Measurements from ENCODE around the gene PJVK.

PJVK gene

DNA sequence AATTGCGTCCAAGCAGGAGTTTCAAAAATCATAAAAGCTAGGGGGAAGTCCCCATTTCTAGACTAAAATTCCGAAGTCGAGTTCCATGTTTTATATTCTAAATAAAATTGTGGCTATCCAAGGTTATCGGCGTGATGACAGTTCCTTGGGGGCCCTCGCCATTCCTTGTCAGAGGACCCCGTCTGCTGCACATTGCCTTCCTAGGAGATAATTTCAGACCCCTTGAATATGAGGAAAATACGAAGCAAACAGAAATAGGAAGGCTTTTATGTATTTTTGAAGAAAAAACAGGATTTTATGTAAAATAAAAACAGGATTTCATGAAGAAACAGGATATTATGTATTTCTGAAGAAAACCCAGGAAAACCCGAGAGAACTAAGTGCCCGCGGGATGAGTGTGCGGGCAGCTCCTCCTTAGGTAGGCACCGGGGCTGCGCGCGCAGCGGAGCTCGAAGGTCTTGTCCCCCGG lies 28.6 kb downstream of the PJVK start:
- DNase-seq (ENCODE audit: extremely low read depth in 1 of 2, low read depth in 1 of 2): no peak

DNA sequence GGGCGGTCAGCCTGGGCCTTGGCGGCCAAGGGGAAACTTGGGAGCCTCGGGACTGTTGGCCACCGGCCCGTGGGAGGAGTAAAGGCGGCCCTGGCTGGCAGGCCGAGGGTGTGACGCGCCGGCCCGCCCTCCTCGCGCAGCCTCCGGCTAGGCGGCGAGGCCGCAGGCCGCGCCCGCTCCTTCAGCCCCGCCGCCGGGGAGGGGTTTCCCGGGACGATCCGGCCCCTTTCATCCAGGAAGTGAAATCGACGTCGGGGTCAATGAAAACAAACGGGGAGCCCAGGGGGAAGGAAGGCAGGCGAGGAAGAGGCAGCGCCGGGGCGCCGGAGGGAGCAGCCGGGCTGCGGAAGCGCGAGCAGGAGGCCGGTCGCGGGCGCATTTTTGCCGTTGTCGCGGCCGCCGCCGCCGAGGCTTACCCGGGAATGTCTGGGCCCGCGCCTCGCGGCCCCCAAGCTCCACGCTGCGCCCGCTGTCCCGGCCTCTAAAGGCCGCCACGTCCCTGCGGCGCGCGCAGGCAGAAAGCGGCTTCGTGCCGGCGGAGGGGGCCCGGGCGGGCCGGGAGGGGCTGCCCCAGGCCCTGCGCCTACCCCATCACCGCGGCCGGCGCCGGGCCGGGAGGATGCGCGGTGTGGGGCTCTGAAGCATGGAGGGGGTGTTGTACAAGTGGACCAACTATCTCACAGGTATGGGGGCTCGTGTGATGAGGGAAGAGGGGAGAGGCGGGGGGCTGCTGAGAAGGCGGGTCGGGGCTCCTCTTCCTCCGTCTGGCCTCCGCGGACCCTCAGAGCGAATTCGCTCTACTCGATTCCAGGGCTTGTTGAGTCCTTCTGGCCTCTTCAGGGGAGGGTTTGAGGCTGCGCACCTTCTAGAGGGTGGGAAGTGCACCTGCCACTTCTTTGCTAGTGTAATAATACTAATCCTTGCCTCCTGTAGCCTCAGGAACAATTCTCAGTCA lies 29.3 kb downstream of the PJVK start, which contains the start of gene PLEKHA3:
TSS of gene PLEKHA3 (plus strand) at position 231 of the 955 bp plus-strand sequence. CDS start at position 644, 413 bp downstream.
- DNase-seq (ENCODE audit: extremely low read depth in 1 of 2, low read depth in 1 of 2): peak; percentile 73 to 75

- DNase-seq (ENCODE audit: extremely low read depth in 1 of 2, low read depth in 1 of 2): no peak
Observed at GRCh38 chr2:178482437-178482836, 31.3 kb downstream of the PJVK start.

DNA sequence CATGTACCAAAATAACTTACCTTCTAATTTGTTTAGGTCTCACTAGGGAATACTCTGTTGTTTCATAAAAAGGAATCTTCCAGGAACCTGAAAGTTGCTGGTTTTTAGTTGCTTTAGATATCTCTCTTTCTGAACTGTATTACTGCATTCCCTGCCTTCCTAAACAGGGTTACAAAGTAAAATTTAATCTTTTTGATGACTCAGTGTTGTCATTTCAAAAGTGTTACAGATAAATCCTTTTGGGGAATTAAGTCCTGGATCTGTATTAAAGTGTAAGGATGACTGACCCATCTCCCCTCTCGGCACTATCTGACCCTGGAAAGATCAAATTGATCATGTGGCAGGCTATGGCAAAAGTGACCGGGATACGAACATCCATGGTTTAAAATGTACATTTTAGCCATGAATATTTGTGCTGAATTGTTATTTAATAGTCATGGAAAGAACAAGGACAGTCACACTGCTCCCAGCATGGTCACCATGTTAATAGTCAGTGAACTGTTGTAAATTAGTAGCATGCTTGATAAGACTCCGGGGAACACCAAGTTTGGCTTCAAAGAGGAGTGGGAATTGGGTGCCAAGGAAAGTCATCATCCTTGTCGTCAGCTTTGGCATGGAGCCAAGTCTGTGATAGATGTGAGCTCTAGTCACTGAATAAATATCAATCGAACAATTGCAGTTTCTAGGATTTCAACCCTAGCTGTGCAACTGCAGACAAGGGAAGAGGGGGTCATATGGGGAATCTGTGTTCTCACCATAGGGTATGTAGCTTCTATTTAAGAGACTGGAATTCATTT lies 33.3 kb downstream of the PJVK start:
- no peak for DNase-seq (ENCODE audit: extremely low read depth in 1 of 2, low read depth in 1 of 2)

DNA sequence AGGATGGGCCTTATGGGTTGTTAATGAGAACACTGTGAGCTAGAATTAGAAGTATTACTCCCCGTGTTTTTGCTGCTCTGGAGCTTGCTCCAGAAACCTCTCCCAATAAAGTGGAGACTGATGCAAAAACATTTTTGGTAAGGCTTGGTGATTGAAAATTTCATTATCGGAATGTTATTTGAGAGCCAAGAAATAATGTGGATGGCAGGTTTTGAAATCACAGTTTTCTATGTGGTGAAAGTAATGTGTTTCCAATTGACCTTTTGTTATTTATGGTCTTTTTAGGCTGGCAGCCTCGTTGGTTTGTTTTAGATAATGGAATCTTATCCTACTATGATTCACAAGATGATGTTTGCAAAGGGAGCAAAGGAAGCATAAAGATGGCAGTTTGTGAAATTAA lies 34.2 kb downstream of the PJVK start:
- no peak for DNase-seq (ENCODE audit: extremely low read depth in 1 of 2, low read depth in 1 of 2)

GRCh38 chr2:178491612-178492011 lies 40.4 kb downstream of the PJVK start:
- DNase-seq (ENCODE audit: extremely low read depth in 1 of 2, low read depth in 1 of 2): no peak

DNA sequence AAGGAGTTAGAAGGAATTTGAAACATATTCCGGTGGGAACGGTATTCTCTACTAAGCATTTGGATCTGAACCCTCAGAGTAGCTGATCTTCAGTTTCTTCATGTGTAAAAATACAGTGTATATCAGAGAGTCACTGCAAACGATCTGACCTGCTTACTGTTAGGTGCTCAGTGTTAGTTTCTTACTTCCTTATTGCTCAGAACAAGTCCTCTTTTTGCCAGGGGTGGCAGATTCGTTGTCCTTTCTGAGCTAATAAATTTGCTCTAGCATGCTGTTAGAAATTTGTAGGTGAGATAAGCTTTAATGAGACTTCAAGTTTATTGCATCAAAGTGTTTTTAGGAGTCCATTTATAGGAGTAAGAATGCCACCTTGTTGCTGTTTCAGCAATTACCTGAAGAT lies 44.9 kb downstream of the PJVK start:
- DNase-seq (ENCODE audit: extremely low read depth in 1 of 2, low read depth in 1 of 2): no peak

- no peak for DNase-seq (ENCODE audit: extremely low read depth in 1 of 2, low read depth in 1 of 2)
Observed at GRCh38 chr2:178498137-178498536, 47.0 kb downstream of the PJVK start.

DNA sequence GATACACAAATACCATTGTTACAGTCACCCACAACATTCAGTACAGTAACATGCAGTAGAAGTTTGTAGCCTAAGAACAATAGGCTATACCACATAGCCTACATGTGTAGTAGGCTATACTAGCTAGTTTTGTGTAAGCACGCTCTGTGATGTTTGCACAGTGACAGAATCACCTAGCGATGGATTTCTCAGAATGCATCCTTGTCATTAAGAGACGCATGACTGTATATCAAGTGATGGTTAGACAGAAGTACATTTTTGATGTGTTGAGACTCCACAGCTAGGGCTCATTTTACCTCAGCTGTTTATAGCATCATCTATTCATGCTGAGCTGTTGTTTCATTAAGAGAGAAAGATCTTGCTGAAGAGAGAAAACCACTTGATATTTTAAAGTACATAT lies 48.5 kb downstream of the PJVK start:
- no peak for DNase-seq (ENCODE audit: extremely low read depth in 1 of 2, low read depth in 1 of 2)

DNA sequence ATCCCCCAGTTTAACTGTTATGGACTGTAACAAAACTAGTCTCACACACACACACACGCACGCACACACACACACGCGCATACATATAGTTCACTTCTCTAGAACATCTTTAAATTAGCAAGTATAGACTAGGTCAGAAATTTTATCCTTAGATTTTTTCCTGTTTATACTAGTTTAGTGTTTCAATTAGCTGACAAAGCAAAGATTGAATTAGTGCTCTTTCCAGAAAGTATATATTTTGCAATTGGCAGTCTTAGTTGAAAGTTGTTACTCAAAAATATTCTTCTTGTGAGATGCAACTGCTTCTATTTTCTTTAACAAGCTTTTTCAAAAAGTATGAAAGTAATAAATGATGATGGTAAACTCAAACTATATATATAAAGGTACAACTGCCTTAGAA lies 51.6 kb downstream of the PJVK start:
- DNase-seq (ENCODE audit: extremely low read depth in 1 of 2, low read depth in 1 of 2): no peak

GRCh38 chr2:178506101-178506500 lies 54.9 kb downstream of the PJVK start:
- no peak for DNase-seq (ENCODE audit: extremely low read depth in 1 of 2, low read depth in 1 of 2)

DNA sequence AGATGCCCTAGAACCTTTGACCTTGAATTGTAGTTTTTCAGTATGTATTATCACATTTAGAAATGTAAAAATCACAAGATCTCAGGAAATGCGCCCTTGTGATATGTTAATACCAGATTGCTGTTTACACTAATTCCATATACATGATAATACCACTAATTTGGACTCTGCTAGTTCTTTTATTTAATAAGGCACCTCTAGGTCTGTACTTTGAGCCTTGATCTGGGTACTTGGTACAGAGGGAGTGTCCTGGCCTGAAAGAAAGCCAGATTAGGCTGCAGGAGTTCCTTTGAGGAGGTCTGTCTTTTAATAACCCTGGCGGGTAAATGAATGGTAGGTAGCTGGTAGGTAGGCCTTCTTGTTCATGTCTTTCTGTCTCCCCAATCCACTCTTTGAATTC lies 55.3 kb downstream of the PJVK start:
- no peak for DNase-seq (ENCODE audit: extremely low read depth in 1 of 2, low read depth in 1 of 2)

GRCh38 chr2:178506949-178507348 lies 55.8 kb downstream of the PJVK start:
- no peak for DNase-seq (ENCODE audit: extremely low read depth in 1 of 2, low read depth in 1 of 2)

GRCh38 chr2:178508646-178509045 lies 57.5 kb downstream of the PJVK start:
- no peak for DNase-seq (ENCODE audit: extremely low read depth in 1 of 2, low read depth in 1 of 2)

DNA sequence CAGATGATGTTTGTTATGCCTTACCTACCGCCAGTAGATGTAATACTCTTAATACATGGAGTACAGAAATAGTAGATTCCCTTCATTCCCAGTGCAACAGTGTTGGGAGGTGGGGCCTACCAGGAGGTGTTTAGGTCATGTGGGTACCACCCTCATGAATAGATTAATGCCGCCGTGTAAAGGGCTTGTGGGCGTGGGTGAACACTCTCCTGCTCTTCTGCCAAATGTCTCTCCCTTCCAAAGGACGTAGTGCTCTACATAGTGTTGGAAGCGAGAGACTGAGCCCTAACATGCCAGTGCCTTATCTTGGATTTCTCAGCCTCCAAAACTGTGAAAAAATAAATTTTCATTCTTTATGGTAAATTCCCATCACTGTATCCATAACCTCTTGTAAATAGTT lies 59.2 kb downstream of the PJVK start:
- no peak for DNase-seq (ENCODE audit: extremely low read depth in 1 of 2, low read depth in 1 of 2)
